ENCODE results near the gene GABRP. TPM values are rescaled to one million over a fixed set of nuclear protein-coding genes. Genes with fewer than 3 reads are reported as not detected.

GABRP gene
- polyA plus RNA-seq, 1 of the 3 experiments (the other 2 are of a cell fraction), result 0.03 TPM

DNA sequence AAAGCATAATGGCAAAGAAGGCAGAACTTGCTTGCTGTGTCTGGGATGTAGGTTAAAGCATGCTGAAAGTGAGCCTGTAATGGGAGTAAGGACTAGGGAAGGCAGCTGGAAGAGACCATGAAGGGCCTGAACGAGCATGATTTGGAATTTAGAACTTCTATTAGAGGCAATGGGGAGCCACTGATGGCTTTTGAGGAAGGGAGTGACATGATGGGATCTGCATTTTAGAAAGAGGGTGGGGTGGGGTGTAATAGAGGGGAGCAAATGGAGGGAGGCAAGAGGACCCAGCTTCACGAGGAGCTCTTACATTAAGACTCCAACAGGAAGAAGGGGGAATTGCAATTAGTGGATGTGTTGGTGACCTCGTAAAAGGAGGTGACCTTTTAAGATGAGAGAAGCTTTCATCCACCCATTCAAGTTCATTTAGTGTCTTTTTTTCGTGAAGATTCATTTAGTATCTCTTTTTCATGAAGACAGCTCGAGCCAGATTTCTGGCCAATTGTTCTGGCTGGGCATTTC, 13.6 kb upstream of the GABRP start:
- H3K27me3 ChIP-seq (ENCODE audit: insufficient read depth), result no peaks in the 10 kb centered on the region
- no peaks in the 10 kb centered on the region for H3K79me2 ChIP-seq (ENCODE audit: insufficient read depth)

More for the DNA sequence above, 13.6 kb upstream of the GABRP start:
- H3F3A ChIP-seq (replicated peaks; ENCODE audit: insufficient read depth), result no peaks in the 10 kb centered on the region
- H4K20me1 ChIP-seq (ENCODE audit: insufficient read depth), result no peaks in the 10 kb centered on the region
- H3K4me1 ChIP-seq (ENCODE audit: control insufficient read depth in 1 of 2, insufficient read depth in 2 of 2, low read depth in 1 of 2, low read length in 1 of 2), result peaks cover 0 to 10% of the 10 kb centered on the region in 2 experiments; a peak in 2 of 4 replicates
- ChIA-PET POLR2A (no interaction called here), CTCF (interaction anchor here (0.8 to 3.5 kb wide), 6 partner anchors 10 to 25 kb away, joined by 3 to 21 read pairs (median 4); no protein-coding TSS in a partner anchor)
- no peak overlapping the region for H2AFZ ChIP-seq (ENCODE audit: low read depth)
- H3K36me3 ChIP-seq (replicated peaks in 1 of 2; ENCODE audit: control insufficient read depth in 1 of 2, insufficient read depth in 2 of 2, low read length in 1 of 2), result no peaks in the 10 kb centered on the region
- H3K9me2 ChIP-seq, result no peaks in the 10 kb centered on the region
- TF ChIP-seq MXI1 (IDR thresholded peaks at IDR 0.05; ENCODE audit: low read depth, low read length) (no peak), RAD21 (IDR thresholded peaks at IDR 0.05; ENCODE audit: low read length) (no peak), YY1 (IDR thresholded peaks at IDR 0.05; ENCODE audit: low read depth) (no peak), GATA2 (CRISPR knock-in tag; IDR thresholded peaks at IDR 0.05) (no peak), RFX5 (IDR thresholded peaks at IDR 0.05; ENCODE audit: low read length) (no peak), TEAD4 (IDR thresholded peaks at IDR 0.05; ENCODE audit: borderline replicate concordance, insufficient read depth) (no peak), RXRA (IDR thresholded peaks at IDR 0.05; ENCODE audit: borderline replicate concordance, low read depth) (no peak), EP300 (IDR thresholded peaks at IDR 0.05; ENCODE audit: borderline replicate concordance in 1 of 2, low read depth in 1 of 2, low read length in 1 of 2) (no peak), ELF1 (IDR thresholded peaks at IDR 0.05) (no peak), EZH2phosphoT487 (IDR thresholded peaks at IDR 0.05; ENCODE audit: borderline replicate concordance, low read depth) (no peak), RCOR1 (IDR thresholded peaks at IDR 0.05; ENCODE audit: low read length) (no peak), TCF12 (IDR thresholded peaks at IDR 0.05) (no peak), NRF1 (IDR thresholded peaks at IDR 0.05; ENCODE audit: low read depth, low read length) (no peak), JUND (IDR thresholded peaks at IDR 0.05) (no peak), FOXJ3 (CRISPR knock-in tag; IDR thresholded peaks at IDR 0.05) (no peak)
- TF ChIP-seq, protein P1, sequence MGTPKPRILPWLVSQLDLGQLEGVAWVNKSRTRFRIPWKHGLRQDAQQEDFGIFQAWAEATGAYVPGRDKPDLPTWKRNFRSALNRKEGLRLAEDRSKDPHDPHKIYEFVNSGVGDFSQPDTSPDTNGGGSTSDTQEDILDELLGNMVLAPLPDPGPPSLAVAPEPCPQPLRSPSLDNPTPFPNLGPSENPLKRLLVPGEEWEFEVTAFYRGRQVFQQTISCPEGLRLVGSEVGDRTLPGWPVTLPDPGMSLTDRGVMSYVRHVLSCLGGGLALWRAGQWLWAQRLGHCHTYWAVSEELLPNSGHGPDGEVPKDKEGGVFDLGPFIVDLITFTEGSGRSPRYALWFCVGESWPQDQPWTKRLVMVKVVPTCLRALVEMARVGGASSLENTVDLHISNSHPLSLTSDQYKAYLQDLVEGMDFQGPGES (IDR thresholded peaks at IDR 0.05; ENCODE audit: low read depth, low read length), result no peak
- TF ChIP-seq, protein P2, sequence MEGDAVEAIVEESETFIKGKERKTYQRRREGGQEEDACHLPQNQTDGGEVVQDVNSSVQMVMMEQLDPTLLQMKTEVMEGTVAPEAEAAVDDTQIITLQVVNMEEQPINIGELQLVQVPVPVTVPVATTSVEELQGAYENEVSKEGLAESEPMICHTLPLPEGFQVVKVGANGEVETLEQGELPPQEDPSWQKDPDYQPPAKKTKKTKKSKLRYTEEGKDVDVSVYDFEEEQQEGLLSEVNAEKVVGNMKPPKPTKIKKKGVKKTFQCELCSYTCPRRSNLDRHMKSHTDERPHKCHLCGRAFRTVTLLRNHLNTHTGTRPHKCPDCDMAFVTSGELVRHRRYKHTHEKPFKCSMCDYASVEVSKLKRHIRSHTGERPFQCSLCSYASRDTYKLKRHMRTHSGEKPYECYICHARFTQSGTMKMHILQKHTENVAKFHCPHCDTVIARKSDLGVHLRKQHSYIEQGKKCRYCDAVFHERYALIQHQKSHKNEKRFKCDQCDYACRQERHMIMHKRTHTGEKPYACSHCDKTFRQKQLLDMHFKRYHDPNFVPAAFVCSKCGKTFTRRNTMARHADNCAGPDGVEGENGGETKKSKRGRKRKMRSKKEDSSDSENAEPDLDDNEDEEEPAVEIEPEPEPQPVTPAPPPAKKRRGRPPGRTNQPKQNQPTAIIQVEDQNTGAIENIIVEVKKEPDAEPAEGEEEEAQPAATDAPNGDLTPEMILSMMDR (IDR thresholded peaks at IDR 0.05), result no peak
- TF ChIP-seq, protein P3, sequence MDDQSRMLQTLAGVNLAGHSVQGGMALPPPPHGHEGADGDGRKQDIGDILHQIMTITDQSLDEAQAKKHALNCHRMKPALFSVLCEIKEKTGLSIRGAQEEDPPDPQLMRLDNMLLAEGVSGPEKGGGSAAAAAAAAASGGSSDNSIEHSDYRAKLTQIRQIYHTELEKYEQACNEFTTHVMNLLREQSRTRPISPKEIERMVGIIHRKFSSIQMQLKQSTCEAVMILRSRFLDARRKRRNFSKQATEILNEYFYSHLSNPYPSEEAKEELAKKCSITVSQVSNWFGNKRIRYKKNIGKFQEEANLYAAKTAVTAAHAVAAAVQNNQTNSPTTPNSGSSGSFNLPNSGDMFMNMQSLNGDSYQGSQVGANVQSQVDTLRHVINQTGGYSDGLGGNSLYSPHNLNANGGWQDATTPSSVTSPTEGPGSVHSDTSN (IDR thresholded peaks at IDR 0.05), result no peak
- TF ChIP-seq, protein P4, sequence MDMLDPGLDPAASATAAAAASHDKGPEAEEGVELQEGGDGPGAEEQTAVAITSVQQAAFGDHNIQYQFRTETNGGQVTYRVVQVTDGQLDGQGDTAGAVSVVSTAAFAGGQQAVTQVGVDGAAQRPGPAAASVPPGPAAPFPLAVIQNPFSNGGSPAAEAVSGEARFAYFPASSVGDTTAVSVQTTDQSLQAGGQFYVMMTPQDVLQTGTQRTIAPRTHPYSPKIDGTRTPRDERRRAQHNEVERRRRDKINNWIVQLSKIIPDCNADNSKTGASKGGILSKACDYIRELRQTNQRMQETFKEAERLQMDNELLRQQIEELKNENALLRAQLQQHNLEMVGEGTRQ (IDR thresholded peaks at IDR 0.05; ENCODE audit: borderline replicate concordance, low read depth, low read length), result no peak
- TF ChIP-seq, protein P5, sequence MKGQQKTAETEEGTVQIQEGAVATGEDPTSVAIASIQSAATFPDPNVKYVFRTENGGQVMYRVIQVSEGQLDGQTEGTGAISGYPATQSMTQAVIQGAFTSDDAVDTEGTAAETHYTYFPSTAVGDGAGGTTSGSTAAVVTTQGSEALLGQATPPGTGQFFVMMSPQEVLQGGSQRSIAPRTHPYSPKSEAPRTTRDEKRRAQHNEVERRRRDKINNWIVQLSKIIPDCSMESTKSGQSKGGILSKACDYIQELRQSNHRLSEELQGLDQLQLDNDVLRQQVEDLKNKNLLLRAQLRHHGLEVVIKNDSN (IDR thresholded peaks at IDR 0.05; ENCODE audit: borderline replicate concordance, low read depth), result no peak
- H3K9me3 ChIP-seq, result no peaks in the 10 kb centered on the region
- no peak overlapping the region for H3K9ac ChIP-seq
- H3K4me3 ChIP-seq (ENCODE audit: low read depth in 2 of 2, low read length in 1 of 2), result no peak overlapping the region
- WGBS (ENCODE audit: low lambda C conversion rate), result 43% methylated on average over 5 of the region's 5 CpGs
- DNase-seq, result no peak
- H3K4me2 ChIP-seq, result no peak overlapping the region
- H3K27ac ChIP-seq (ENCODE audit: low read depth in 2 of 2, low read length in 1 of 2), result no peak overlapping the region

Data from SK-N-SH (cell line).